GM06990 (cell line): Measurements from ENCODE around the gene OTUB2.

Experiments used
- DNase-seq: peaks from one replicate; pipeline ENCODE4 v3.0.0-alpha.2; 2011; ENCODE audit not compliant: insufficient read length; ENCODE audit errors: extremely low read depth
- H3K27me3 ChIP-seq: replicated peaks from 2 replicates; pipeline ENCODE4 v1.6.0; 2011; ENCODE audit warnings: low read length; ENCODE audit not compliant: control insufficient read depth, insufficient read depth
- H3K36me3 ChIP-seq: 2 replicates; pipeline ENCODE4 v1.5.1; 2011; ENCODE audit warnings: low read length; ENCODE audit not compliant: control insufficient read depth, insufficient read depth
- H3K4me3 ChIP-seq: replicated peaks from 2 replicates; pipeline ENCODE4 v1.5.1; 2011; ENCODE audit warnings: low read depth, mild to moderate bottlenecking, control low read depth, low read length
- CTCF ChIP-seq: IDR thresholded peaks from 2 replicates; pipeline ENCODE4 v1.5.1; 2011; ENCODE audit warnings: low read length, control low read depth, mild to moderate bottlenecking, inconsistent platforms; ENCODE audit not compliant: insufficient read depth, poor library complexity, severe bottlenecking

The OTUB2 gene

GRCh38 chr14:94040796-94041195, 14.7 kb downstream of the OTUB2 start:
- DNase-seq, result no peak
- no peaks in the 10 kb centered on the region; the same call in 1 of the 2 replicates for H3K27me3 ChIP-seq
- H3K36me3 ChIP-seq, result peaks cover 6% of the 10 kb centered on the region
- TF ChIP-seq CTCF, result no peak
- H3K4me3 ChIP-seq, result no peak overlapping the region

- DNase-seq, result no peak
- no peak overlapping the region for H3K4me3 ChIP-seq
- TF ChIP-seq CTCF, result no peak
- H3K36me3 ChIP-seq, result peaks cover 6% of the 10 kb centered on the region
- H3K27me3 ChIP-seq, result no peaks in the 10 kb centered on the region; the same call in 1 of the 2 replicates
Measured at GRCh38 chr14:94041551-94042346, 15.6 kb downstream of the OTUB2 start.

GRCh38 chr14:94042433-94043091, 16.4 kb downstream of the OTUB2 start:
- peaks cover 8% of the 10 kb centered on the region for H3K36me3 ChIP-seq
- no peak for TF ChIP-seq CTCF
- H3K27me3 ChIP-seq, result no peaks in the 10 kb centered on the region; the same call in 1 of the 2 replicates
- H3K4me3 ChIP-seq, result no peak overlapping the region
- no peak for DNase-seq

- DNase-seq, result no peak
- Histone ChIP-seq H3K4me3 (no peak overlapping the region), H3K36me3 (peaks cover 10% of the 10 kb centered on the region), H3K27me3 (no peaks in the 10 kb centered on the region)
- no peak for TF ChIP-seq CTCF
Measured at GRCh38 chr14:94043111-94043755, 17.1 kb downstream of the OTUB2 start.

- no peak for TF ChIP-seq CTCF
- H3K36me3 ChIP-seq, result peaks cover 14% of the 10 kb centered on the region
- DNase-seq, result no peak
- no peaks in the 10 kb centered on the region for H3K27me3 ChIP-seq
- no peak overlapping the region for H3K4me3 ChIP-seq
Measured at GRCh38 chr14:94043756-94044475, 17.8 kb downstream of the OTUB2 start.
